ENCODE data around the gene CERS6.

Gene CERS6

DNA sequence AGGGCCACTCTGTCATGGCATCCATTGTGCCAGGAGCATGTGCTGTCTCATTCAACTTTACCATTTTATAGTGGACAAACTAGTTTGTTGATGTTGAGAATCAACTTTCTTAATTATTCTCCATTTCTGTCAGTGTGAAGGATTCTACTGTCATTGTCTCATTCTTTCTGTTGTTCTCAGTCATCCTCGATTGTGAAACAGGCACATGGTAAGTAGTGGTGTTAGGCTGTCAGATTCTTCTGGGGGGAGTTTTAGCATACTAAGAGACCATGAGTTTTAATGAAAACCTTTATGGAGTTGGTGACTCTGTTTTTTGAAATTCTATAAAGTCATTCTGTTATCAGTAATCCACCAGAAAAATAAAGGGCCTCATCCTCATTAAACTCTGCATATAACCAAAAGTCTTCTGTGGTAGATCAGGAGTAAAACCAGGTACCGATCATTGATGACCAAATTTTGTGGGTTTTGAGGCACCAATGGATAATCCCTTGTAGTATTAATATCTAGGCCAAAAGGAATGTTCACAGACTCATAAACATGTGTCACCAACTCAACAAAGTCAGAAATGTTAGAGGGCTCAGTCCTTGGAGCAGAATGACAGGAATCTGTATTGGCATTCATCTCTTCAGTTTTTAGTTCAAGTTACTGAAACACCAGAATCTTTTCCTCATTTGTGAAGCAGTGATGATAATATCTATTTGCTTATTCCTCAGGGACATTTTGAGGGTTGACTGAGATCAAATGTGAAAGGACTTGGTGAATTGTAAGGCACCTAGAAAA is 73.2 kb downstream of the CERS6 start:
- no peak for DNase-seq (ENCODE audit: low read depth in 2 of 2)

DNA sequence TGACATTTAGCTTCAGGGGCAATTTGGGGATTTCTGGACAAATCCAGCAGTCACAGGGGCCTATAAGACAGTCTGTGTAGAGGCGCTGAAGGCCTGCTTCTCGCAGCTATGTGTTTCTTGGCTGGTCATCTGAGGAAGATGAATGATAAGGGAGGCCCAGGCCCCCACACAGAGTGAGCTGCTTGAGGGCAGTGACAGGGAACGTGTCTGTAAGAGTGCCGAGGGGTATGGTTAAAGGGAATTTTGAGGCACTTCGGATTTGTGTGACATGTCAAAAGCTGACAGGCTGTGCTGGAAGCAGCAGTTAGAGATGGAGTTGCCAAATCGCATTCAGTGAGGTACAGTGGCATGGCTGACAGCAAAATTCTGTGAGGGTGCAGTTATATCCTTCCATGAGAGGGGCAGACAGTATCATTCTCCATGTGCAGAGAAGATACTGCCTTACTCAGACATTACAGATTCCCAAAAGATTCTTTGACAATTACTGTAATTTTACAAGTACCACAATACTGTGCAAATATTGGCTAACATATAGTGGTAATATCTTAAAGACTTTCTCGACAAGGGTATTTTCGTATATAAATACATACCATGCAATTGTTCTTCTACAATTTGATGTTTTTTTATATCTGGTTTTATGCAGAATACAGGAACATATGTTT is 74.0 kb downstream of the CERS6 start:
- DNase-seq (ENCODE audit: low read depth in 2 of 2): no peak

DNA sequence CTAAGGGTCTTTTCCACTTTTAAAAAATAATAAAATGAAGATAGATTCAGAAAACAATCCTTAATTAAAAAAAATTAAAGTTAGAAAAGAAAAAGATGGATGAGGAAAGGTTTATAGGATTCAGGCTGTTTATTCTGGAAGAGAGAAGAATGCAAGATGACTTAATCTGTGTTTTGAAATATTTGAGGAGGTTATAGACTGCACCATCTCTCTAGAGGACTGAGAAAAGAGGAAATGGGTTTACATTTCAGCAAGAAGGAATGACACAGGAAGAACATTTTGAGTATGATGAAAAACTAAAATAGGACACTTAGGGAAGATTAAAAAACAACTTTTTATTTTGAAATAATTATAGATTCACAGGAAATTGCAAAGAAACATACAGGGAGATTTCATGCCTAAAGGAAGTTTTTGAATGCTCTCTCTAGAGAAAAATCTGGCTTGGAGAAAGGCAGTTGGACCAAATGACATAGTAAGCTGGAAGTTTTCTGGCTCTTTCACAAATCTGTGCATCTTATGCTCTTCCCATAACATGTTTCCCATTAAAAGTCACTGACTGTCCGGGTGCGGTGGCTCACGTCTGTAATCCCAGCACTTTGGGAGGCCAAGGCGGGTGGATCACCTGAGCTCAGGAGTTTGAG is 75.0 kb downstream of the CERS6 start:
- DNase-seq (ENCODE audit: low read depth in 2 of 2): no peak

DNA sequence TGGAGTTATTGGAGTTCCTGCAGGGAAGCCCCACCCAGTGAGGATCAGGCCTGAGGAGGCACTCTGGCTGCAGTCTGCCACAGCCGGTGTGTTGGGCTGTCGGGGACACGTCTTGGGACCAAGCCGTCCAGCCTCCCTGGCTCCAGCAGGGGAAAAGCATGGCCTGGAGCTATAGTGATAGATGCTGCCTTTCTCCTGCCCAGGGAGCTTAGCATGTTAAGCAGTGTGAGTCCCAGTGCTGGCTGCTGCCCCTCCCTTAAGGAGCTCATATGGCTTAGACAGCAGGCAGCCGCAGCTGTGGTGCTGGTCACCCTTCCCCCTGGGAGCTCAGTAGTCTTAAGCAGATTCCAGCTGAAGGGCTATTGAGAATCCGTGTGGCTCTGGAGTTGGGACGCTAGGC is 78.9 kb downstream of the CERS6 start:
- no peak for DNase-seq (ENCODE audit: low read depth in 2 of 2)

DNA sequence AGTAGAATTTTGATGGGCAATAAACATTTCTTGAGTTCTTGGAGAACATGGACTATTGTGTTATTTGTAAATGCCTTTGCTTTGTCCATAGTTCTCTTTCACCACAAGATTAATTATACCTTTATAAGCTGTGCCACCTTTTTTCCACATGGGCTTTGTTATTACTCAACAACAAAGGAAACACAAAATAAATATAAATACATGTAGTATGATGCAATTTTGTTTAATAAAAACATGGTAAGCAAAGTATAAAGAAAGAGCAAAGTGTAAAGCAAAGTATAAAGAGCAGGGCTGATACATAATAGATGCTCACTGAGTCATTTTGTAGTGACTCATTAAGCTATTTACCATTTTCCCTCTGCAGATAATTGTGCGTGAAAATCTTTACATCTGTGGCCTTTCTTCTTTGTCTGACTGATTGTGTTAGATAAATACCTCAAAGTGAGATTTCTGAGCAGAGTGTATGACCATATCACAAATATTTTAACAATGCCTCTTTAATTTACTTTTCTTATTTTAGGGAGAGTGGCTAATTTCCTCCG is 80.9 kb downstream of the CERS6 start:
- DNase-seq (ENCODE audit: low read depth in 2 of 2): no peak

DNA sequence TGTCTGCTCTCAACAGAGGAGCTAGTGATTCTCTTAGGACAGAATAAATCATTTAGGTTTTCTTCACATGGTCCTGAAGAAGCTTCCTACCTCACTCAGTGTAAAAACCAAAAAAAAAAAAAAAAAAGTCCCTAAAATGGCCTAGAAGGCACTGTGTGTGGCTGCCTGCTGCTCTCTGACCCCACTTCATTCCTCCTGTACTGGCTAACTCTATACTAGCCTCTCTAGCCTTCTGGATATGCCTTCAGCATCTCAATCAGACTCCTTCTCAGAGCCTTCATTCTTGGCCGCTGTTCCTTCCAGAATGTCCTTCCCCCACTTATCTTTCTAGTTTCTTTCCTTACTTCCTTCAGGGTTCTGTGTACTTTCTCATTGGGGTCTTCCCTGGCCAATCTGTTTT is 82.1 kb downstream of the CERS6 start:
- DNase-seq (ENCODE audit: low read depth in 2 of 2): no peak

DNA sequence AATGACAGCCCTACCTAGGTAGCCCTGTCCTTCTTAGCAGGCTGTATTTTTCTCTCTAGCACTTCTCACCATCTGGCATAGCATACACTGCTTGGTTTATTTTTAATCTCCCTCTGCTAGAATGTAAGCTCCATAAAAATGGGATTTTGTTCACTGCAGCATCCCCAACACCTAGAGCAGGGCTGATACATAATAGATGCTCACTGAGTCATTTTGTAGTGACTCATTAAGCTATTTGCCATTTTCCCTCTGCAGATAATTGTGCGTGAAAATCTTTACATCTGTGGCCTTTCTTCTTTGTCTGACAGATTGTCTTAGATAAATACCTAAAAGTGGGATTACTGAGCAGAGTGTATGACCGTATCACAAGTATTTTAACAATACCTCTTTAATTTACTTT is 82.5 kb downstream of the CERS6 start:
- DNase-seq (ENCODE audit: low read depth in 2 of 2): no peak

DNA sequence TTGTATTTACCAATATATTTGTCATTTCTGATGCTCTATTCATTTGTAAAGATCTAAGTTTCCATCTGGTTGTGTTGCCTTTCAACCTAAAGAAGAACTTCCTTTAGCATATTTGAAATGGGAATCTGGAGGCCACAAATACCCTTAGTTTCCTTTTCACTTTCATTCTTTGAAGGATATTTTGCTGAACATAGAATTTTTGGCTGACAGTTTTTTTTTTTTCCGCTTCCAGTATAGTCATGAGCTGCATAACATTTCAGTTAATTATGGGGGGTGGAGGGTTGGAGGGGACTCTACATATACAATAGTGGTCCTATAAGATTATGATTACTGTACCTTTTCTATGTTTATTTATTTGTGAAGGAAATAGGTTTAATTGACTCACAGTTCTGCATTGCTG is 83.9 kb downstream of the CERS6 start:
- no peak for DNase-seq (ENCODE audit: low read depth in 2 of 2)

DNA sequence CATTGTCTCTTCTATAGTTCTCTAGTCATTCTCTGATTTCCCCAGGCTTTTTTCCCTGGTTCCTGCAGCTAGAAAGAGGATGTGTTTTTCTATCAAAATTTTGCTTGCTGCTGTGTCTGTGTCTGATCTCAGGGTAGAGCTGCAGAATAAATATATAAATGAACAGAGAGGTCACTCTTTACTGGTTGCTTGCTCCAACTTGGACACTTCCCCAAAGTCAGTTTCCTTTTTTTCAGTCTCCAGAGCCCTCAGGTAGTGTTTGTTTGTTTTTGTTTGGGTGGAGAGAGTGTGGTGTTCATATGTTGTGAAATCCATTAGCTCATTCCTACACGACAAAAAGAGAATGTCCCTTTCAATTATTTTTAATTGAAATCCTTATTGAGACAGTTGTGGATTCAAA is 85.8 kb downstream of the CERS6 start:
- DNase-seq (ENCODE audit: low read depth in 2 of 2): no peak

DNA sequence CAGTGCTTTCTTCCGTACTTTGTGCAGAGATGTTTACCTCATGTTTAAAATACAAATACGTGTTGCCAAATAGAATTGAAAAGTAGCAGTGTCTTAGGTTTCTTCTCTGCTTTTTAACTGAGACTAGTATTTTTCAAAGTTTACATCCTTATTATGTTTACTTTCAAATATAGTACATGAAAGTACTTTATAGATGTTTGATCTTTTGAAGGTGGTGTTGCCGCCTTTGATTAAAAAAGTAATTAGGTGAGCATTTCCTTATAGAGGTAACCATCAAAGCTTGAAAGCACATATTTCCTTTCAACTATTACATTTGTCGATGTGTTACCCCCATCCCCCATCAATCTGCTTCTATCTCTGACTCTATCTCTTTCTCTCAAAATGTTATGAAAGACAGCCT is 87.0 kb downstream of the CERS6 start:
- DNase-seq (ENCODE audit: low read depth in 2 of 2): no peak

DNA sequence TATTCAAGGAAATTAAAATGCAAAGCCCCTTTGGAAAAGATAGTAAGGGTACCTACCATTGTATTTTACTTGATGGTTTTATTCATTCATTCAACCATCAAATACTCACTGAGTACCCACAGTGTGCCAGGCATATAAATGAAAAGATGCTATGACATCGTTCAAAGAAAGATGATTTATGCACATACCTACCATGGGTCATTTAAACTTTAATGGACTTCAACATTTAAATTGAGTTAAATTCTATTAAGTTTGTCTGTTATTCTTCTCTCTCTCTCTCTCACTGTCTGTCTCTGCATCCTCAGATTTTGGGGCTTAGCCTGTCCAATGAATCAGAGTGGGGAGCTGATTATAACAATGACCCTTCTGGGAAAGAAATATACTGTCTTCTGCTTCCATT is 87.9 kb downstream of the CERS6 start:
- no peak for DNase-seq (ENCODE audit: low read depth in 2 of 2)

DNA sequence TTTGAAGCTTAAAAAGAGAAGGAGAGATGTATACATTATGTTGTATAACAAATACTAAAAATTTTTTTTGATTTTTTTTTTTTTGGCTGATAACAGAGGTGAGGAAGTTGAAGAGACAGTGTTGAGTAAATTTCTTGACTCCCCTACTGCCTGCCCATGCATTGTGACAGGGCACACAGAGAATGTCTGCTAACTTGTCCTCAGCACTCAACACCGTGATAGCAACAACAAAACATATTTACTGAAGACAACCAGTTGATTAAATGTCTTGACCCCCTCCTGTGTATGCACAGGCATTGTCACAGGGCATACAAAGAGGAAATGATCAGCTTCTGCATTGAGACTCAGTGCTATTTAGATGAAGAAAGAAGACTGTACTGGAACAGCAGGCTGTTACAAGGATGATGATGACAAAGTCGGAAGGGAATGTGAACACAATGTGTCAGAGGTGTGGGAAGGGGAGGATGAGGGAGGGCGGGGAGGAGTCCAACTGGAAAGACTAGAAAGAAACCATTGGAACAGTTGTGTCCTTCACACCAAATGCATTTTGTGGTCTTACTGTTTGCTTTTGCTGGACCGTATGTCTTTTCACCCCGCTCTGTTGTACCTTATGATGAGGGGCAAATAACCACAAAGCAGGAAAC is 89.5 kb downstream of the CERS6 start:
- peak; percentile 66 to 72 for DNase-seq (ENCODE audit: low read depth in 2 of 2)

DNA sequence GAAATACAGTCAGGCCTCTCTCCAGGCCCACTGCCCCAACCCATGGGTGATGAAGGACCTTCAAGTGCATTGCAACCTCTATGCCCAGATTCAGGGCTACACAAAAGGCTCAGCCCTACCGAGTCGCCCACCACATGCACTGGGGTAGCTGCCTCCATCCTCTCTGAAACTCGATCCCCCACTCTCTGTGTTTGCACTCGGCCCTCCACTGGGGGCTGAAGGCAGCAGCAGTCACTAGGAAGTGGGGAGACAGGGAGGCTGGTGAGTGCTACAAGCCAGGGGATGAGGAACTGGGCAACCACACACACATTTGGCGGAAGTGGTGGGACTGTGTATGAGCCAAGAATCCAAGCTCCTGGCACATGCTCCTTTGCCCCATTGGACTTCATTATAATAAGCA is 94.6 kb downstream of the CERS6 start:
- DNase-seq (ENCODE audit: low read depth in 2 of 2): no peak

DNA sequence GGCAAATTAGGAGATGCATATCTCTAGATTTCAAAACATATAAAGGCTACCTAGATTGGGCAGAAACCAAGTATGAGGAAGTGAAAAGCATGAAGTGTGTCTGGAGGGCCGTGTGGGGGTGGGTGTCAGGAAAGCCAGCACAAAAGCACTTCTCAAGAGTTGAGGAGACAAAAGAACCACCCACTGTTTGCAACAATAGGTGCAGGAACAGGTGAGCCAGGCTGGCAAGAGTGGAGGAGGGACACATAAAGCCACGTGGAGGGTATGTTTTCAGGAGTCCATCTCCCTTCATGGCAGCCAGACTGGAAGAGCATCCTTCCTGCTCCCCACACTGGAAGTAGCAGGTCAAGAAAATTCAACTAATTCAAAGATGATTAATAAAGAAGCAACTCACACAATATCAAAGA is 96.4 kb downstream of the CERS6 start:
- no peak for DNase-seq (ENCODE audit: low read depth in 2 of 2)

DNA sequence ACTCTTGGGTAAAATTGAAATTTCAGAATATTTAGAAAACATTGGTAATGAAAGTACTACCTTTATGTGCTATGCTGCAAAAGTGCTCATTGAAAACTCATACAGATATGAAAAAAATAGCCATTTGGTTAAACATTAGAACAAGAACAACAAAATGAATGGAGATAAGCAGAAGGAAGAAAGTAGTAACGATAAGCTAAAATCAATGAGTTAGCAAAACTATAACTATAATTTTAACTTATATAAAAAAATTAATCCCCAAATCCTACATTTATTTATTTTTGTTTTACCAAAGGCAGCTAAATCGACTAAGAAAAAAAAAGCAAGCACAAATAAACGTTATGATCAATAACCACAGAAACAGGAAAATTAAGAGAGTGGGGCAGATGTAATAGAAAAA is 99.2 kb downstream of the CERS6 start:
- DNase-seq (ENCODE audit: low read depth in 2 of 2): no peak

DNA sequence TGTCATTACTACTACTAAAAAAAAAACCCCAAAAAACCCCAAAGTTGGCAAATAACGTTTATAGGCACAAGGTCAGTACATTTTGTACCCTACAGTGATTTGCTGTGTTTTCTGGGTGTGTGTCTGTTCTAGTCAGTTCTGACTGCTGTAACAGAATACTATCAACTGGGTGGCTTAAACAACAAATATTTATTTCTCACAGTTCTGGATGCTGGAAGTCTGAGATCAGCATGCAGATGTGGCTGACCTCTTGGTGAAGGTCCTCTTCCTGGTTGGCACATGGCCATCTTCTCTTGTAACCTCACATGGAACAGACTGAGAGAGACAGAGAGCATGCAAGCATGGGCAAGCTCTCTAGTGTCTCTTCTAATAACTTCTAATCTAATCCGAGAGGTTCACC is 103.1 kb downstream of the CERS6 start:
- DNase-seq (ENCODE audit: low read depth in 2 of 2): no peak

DNA sequence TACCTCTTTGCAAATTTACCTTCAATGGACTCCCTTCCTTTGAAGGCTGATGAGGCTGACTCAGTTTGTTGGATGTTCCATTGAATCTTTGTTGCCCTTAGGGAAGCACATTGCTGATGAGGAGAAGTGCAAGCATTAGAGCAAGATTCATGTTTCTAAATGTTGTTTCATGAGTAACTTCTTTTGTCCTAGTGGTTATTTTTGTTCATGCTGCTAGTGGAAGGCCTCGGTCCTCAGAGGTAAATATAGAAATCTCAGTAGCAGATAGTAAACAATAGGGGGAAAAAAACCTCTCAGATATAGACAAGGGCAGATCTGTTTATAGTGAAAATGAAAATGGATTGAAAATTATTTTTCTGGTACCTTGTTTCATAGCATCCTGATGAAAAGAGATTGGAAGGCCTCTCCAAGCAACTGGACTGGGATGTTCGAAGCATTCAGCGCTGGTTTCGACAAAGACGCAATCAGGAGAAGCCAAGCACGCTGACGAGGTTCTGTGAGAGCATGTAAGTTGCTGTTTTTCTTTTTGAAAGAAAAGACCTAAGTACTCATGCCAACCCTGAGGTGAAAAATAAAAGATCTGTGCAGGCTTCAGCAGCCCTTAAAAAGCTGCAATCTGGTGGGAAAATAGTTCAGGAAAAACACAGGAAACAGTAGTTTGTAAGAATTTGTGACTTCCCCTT is 104.9 kb downstream of the CERS6 start:
- DNase-seq (ENCODE audit: low read depth in 2 of 2): no peak

DNA sequence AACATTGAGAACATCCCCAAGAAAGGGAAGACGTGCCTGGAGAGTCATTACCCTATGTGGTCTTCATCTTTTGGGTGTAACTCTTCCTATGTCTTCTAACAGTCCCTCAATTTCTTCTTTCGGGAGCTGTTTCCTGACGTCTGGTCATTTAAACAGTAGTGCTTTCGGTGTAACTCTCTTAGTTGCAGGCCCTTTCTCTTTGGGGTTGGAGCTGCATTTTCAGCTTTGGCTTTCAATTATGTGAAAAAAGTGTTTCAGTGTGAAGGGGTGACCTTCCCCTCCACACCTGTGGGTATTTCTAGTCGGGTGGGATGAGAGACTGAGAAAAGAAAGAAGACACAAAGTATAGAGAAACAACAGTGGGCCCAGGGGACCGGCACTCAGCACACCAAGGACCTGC is 105.9 kb downstream of the CERS6 start:
- DNase-seq (ENCODE audit: low read depth in 2 of 2): no peak

DNA sequence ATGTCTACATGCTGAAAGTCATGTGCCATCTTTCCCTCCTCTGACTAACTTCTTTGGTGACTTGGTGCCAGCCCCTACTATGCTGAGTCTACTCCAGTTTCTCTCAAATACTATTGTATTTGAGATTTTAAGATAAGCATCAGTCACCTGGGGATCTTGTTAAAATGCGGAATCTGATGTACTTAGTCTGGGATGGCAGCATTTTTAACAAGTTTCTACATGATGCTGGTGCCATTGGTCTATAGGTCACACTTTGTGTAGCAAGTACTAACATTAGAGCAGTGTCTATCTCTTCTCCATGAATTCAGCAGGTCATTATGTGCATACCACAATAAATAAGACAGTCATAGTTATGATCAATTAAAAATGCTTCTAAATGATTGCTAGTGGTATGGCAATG is 106.9 kb downstream of the CERS6 start:
- DNase-seq (ENCODE audit: low read depth in 2 of 2): no peak

DNA sequence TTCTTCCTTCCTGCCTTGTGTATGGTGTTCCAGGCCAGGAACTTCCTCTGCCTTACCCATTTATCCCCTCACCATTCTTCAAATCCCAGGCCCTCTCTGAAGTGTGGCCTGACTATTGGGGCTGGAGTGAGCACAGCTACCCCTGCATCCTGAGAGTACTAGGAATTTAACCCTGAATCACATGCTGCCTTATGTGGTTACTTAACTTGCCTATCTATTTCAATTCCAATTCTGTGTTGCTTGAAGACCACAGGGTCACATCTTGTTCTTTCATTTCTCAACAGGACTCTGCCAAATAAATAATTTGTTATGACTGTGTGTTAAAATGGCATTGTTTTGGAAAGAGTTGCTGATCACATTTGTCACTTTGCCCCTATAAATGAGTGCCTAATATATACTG is 108.6 kb downstream of the CERS6 start:
- no peak for DNase-seq (ENCODE audit: low read depth in 2 of 2)

DNA sequence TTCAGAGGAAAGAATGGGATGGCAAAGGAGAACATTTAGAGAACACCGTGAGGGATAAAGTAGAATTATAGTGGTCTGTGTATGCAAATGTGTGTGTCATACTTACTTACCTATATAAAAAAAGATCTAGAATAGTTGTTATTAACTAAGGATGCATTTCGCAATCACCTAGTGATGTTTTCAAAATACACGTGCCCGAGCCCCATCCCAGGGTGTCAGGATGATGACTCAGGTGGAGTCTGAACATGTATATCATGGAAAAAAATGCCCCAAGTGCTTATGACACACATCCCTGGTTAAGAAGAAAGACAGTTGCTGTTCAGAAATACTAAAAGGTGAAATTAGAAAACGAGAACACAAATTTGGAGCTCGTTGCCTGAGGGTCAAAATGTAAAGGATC is 109.0 kb downstream of the CERS6 start:
- peak in 1 of 2 experiments; percentile 12 for DNase-seq (ENCODE audit: low read depth in 2 of 2)

DNA sequence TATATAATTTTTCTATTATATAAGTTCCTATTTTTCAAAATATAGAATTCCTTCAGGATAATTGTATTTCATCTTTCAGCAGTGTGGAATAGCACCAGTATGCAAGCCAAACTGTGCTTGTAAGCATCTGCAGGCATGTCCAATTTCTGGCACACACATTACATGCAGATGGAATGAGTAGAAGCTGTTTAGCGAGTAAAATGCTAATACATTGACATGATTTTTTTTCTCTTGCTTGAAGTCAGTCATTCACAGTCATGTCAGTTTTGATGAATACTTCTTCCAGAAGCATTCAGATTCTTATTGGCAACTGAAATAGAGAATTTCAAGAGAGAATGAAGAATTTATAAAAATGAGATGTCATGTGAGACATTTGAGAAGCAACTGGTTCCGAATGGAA is 109.4 kb downstream of the CERS6 start:
- DNase-seq (ENCODE audit: low read depth in 2 of 2): no peak

Measured in fibroblast of skin of left biceps (primary cell).